ENCODE results near the gene TMEM86B.

Gene TMEM86B

GRCh38 chr19:55224038-55224665 is 4.4 kb downstream of the TMEM86B start:
- Histone ChIP-seq H3K4me2 (ENCODE audit: low read length) (no peak overlapping the region), H2AFZ (ENCODE audit: low read length) (no peak overlapping the region), H3K9ac (ENCODE audit: low read length) (no peak overlapping the region), H4K20me1 (ENCODE audit: insufficient read depth, low read length) (no peaks in the 10 kb centered on the region), H3K4me1 (ENCODE audit: insufficient read depth, low read length, severe bottlenecking) (no peaks in the 10 kb centered on the region), H3K36me3 (ENCODE audit: insufficient read depth, low read length) (peaks cover 80% of the 10 kb centered on the region), H3K4me3 (ENCODE audit: low read depth, low read length, poor library complexity, severe bottlenecking) (no peak overlapping the region), H3F3A (ENCODE audit: insufficient read depth, low read length) (0 out of 2 replicates have a peak, but pooled peaks cover 4% of the 10 kb centered on the region), H3K27me3 (ENCODE audit: insufficient read depth, low read length) (no peaks in the 10 kb centered on the region), H3K27ac (ENCODE audit: low read depth, low read length, poor library complexity, severe bottlenecking) (no peak overlapping the region), H3K9me3 (ENCODE audit: low read length) (0 out of 2 replicates have a peak, but pooled peaks cover 2% of the 10 kb centered on the region), H3K9me2 (ENCODE audit: low read depth, low read length) (no peaks in the 10 kb centered on the region), H3K79me2 (ENCODE audit: insufficient read depth, low read length) (no peaks in the 10 kb centered on the region)
- no peak for TF ChIP-seq CTCF (IDR thresholded peaks at IDR 0.05; ENCODE audit: low read length)
- no peak for TF ChIP-seq EZH2 (IDR thresholded peaks at IDR 0.05; ENCODE audit: borderline replicate concordance, low read length)

DNA sequence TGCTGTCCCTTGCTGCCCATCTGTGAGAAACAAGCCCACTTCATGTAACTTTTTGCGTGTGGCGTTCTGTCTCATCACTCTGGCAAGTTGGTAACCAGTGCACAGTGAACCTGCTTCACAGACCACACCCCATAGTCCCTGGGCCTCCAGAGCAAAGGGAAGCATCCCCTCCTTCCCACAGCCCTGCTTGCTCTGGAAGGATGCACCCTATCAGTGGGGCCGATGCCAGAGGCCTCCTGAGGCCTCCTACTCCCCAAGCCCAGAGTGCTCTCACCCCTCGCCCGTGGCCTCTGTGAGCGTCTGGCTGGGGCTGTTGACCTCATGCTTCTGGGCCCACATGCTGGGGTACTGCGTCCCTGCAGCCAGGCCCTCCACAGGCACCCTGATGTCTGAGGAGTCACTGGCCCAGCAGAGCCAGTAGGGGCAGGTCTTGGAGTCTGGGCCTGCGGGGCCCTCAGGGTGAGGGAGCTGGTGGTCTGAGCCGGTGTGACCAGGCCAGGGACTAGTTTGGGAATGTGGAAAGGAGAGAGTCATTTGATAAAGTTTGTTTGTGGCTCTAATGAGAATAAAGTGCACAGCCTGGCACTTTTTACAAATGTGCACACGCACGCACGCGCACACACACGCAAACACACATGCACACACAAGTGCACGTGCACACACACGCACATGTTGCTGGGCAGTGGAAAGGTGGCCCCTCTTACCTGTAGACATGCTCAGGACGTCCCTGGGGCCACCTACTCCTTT is 5.1 kb downstream of the TMEM86B start:
- Histone ChIP-seq H4K20me1 (ENCODE audit: insufficient read depth, low read length) (no peaks in the 10 kb centered on the region), H3F3A (ENCODE audit: insufficient read depth, low read length) (0 out of 2 replicates have a peak, but pooled peaks cover 4% of the 10 kb centered on the region), H3K9me3 (ENCODE audit: low read length) (0 out of 2 replicates have a peak, but pooled peaks cover 2% of the 10 kb centered on the region), H3K79me2 (ENCODE audit: insufficient read depth, low read length) (no peaks in the 10 kb centered on the region), H3K9ac (ENCODE audit: low read length) (no peak overlapping the region), H3K4me1 (ENCODE audit: insufficient read depth, low read length, severe bottlenecking) (no peaks in the 10 kb centered on the region), H3K27me3 (ENCODE audit: insufficient read depth, low read length) (no peaks in the 10 kb centered on the region), H3K36me3 (ENCODE audit: insufficient read depth, low read length) (peaks cover 74% of the 10 kb centered on the region), H3K9me2 (ENCODE audit: low read depth, low read length) (no peaks in the 10 kb centered on the region), H2AFZ (ENCODE audit: low read length) (no peak overlapping the region), H3K4me2 (ENCODE audit: low read length) (no peak overlapping the region), H3K27ac (ENCODE audit: low read depth, low read length, poor library complexity, severe bottlenecking) (no peak overlapping the region), H3K4me3 (ENCODE audit: low read depth, low read length, poor library complexity, severe bottlenecking) (no peak overlapping the region)
- no peak for TF ChIP-seq EZH2 (IDR thresholded peaks at IDR 0.05; ENCODE audit: borderline replicate concordance, low read length)
- TF ChIP-seq CTCF (IDR thresholded peaks at IDR 0.05; ENCODE audit: low read length): no peak

GRCh38 chr19:55220525-55220924 is 8.0 kb downstream of the TMEM86B start:
- H3K9me2 ChIP-seq (ENCODE audit: low read depth, low read length): no peaks in the 10 kb centered on the region
- no peak overlapping the region for H3K27ac ChIP-seq (ENCODE audit: low read depth, low read length, poor library complexity, severe bottlenecking)
- 0 out of 2 replicates have a peak, but pooled peaks cover 4% of the 10 kb centered on the region for H3F3A ChIP-seq (ENCODE audit: insufficient read depth, low read length)
- no peak overlapping the region for H3K4me2 ChIP-seq (ENCODE audit: low read length)
- H4K20me1 ChIP-seq (ENCODE audit: insufficient read depth, low read length): no peaks in the 10 kb centered on the region
- peaks cover 12% of the 10 kb centered on the region for H3K4me1 ChIP-seq (ENCODE audit: insufficient read depth, low read length, severe bottlenecking)
- H3K27me3 ChIP-seq (ENCODE audit: insufficient read depth, low read length): no peaks in the 10 kb centered on the region
- peaks cover 44% of the 10 kb centered on the region for H3K36me3 ChIP-seq (ENCODE audit: insufficient read depth, low read length)
- H3K4me3 ChIP-seq (ENCODE audit: low read depth, low read length, poor library complexity, severe bottlenecking): no peak overlapping the region
- no peak overlapping the region for H3K9ac ChIP-seq (ENCODE audit: low read length)
- H3K79me2 ChIP-seq (ENCODE audit: insufficient read depth, low read length): no peaks in the 10 kb centered on the region
- H3K9me3 ChIP-seq (ENCODE audit: low read length): 0 out of 2 replicates have a peak, but pooled peaks cover 2% of the 10 kb centered on the region
- TF ChIP-seq CTCF (IDR thresholded peaks at IDR 0.05; ENCODE audit: low read length) (no peak), EZH2 (IDR thresholded peaks at IDR 0.05; ENCODE audit: borderline replicate concordance, low read length) (no peak)
- H2AFZ ChIP-seq (ENCODE audit: low read length): no peak overlapping the region
